K562 (cell line): Measurements from ENCODE around the gene RNF152. TPM values are rescaled to one million over a fixed set of nuclear protein-coding genes. Genes with fewer than 3 reads are reported as not detected.

Source experiments
- ATAC-seq: fragments of 200-7000 bp; cut with Tn5 transposase; 3 replicates; pipeline ENCODE4 v1.9.1; 2020; ENCODE audit warnings: moderate library complexity
- BruUV-seq: library from RNA; stranded (reverse); fragments of 400-500 nt; replicated peaks from 2 replicates; lab custom pipeline; 2021; lab: Mats Ljungman, UMichigan
- CTCF ChIA-PET: fragments of 300-600 bp; formaldehyde crosslinking; extraction: SDS; loops from one replicate; lab custom pipeline; 2021; ENCODE audit warnings: low intra/inter-chr PET ratio; lab: Yijun Ruan, JAX
- POLR2A ChIA-PET: fragments of 300-600, 350-650 bp; sonication (Branson Sonifier 250); formaldehyde crosslinking; extraction: SDS; loops from one replicate; lab custom pipeline; 2021; ENCODE audit warnings: antibody characterized with exemption, inconsistent platforms; lab: Yijun Ruan, JAX
- DNase-seq, 4 experiments: peaks; one replicate each; pipeline versions ENCODE4 v3.0.0 to v3.0.0-alpha.2; 2011 to 2018; ENCODE audit warnings: low spot score in 3 of 4, mixed read lengths in 3 of 4; ENCODE audit errors: extremely low read depth in 1 of 4
- FAIRE-seq: peaks from 2 replicates; lab custom pipeline; 2011; peaks lifted over from hg19 to GRCh38; lab: Jason Lieb, UNC
- H2AFZ ChIP-seq: 2 replicates; pipeline ENCODE4 v1.6.0; 2011; ENCODE audit warnings: low read depth, low read length, control low read depth, inconsistent platforms
- H3K27ac ChIP-seq: fragments of 200-600 bp; 3 replicates; pipeline ENCODE4 v1.8.0; 2011; ENCODE audit warnings: low read depth, mild to moderate bottlenecking, control low read depth, inconsistent platforms, low read length, moderate library complexity, mixed read lengths; ENCODE audit errors: extremely low read depth
- H3K27me3 ChIP-seq, 2 experiments: fragments of 300-600 bp in 1 of 2; 2 replicates in 1 of 2; 3 replicates in 1 of 2; pipeline versions ENCODE4 v1.6.0 to v1.8.0; 2011; ENCODE audit warnings: inconsistent platforms in 2 of 2, low read length in 2 of 2, mild to moderate bottlenecking in 1 of 2, mixed read lengths in 1 of 2, moderate library complexity in 1 of 2; ENCODE audit not compliant: control insufficient read depth in 2 of 2, insufficient read depth in 2 of 2
- H3K36me3 ChIP-seq: fragments of 300-600 bp; 3 replicates; pipeline ENCODE4 v1.8.0; 2011; ENCODE audit warnings: mild to moderate bottlenecking, low read length, inconsistent platforms; ENCODE audit not compliant: control insufficient read depth, insufficient read depth
- H3K4me1 ChIP-seq, 2 experiments: fragments of 200-600 bp in 1 of 2; replicated peaks in 1 of 2; 2 replicates in 1 of 2; 3 replicates in 1 of 2; pipeline versions ENCODE4 v1.5.1 to v1.8.0; 2011; ENCODE audit warnings: inconsistent platforms in 2 of 2, low read length in 2 of 2, mild to moderate bottlenecking in 1 of 2, mixed read lengths in 1 of 2, moderate library complexity in 1 of 2; ENCODE audit not compliant: control insufficient read depth in 2 of 2, insufficient read depth in 2 of 2
- H3K4me2 ChIP-seq: 2 replicates; pipeline ENCODE4 v1.6.1; 2011; ENCODE audit warnings: low read length, control low read depth, inconsistent platforms, mixed read lengths; ENCODE audit not compliant: insufficient read depth
- H3K4me3 ChIP-seq: fragments of 200-600 bp; sonication (generic), shearing (Covaris generic); 2 replicates; pipeline ENCODE4 v1.5.1; 2016; ENCODE audit warnings: control low read depth, inconsistent platforms
- H3K79me2 ChIP-seq: fragments of 200-600 bp; 3 replicates; pipeline ENCODE4 v1.8.0; 2011; ENCODE audit warnings: low read length, inconsistent platforms; ENCODE audit not compliant: control insufficient read depth, insufficient read depth
- H3K9ac ChIP-seq, 2 experiments: 2 replicates each; pipeline versions ENCODE4 v1.6.0 to v1.6.1; 2011; ENCODE audit warnings: low read depth in 2 of 2, low read length in 2 of 2, control low read depth in 1 of 2, inconsistent platforms in 1 of 2, mild to moderate bottlenecking in 1 of 2, mixed read lengths in 1 of 2; ENCODE audit not compliant: insufficient read depth in 1 of 2
- H3K9me1 ChIP-seq: one replicate; pipeline ENCODE4 v1.6.0; 2011; ENCODE audit warnings: inconsistent platforms, mild to moderate bottlenecking, low read length, moderate library complexity; ENCODE audit not compliant: control insufficient read depth, insufficient read depth
- H3K9me3 ChIP-seq: replicated peaks from 2 replicates; pipeline ENCODE4 v1.5.1; 2011; ENCODE audit warnings: low read depth, low read length, inconsistent platforms; ENCODE audit not compliant: control insufficient read depth, insufficient read depth
- H4K20me1 ChIP-seq: replicated peaks from 2 replicates; pipeline ENCODE4 v1.6.1; 2011; ENCODE audit warnings: low read length, inconsistent platforms, mixed read lengths; ENCODE audit not compliant: control insufficient read depth, insufficient read depth
- AFF1 ChIP-seq, 2 experiments: fragments of 450-650 bp; IDR thresholded peaks; 2 replicates each; pipeline ENCODE4 v1.6.1; 2018; ENCODE audit warnings: mild to moderate bottlenecking in 2 of 2, low read depth in 1 of 2; ENCODE audit not compliant: partially characterized antibody in 2 of 2
- CBFB ChIP-seq: sonication (generic); formaldehyde crosslinking; IDR thresholded peaks from 2 replicates; pipeline ENCODE4 v1.4.0; 2020; ENCODE audit warnings: mild to moderate bottlenecking, missing genetic modification reagents
- CBX2 ChIP-seq: fragments of 200-600 bp; sonication (generic); IDR thresholded peaks from one replicate; pipeline ENCODE4 v1.6.1; 2012; ENCODE audit warnings: mild to moderate bottlenecking, low read length, inconsistent platforms; ENCODE audit not compliant: insufficient read depth, poor library complexity, severe bottlenecking
- CREB3 ChIP-seq: fragments of 450-650 bp; conservative IDR thresholded peaks from 2 replicates; pipeline ENCODE4 v1.6.1; 2016; ENCODE audit warnings: missing genetic modification characterization, low read depth, mild to moderate bottlenecking, missing compliant biosample characterization, moderate library complexity
- DACH1 ChIP-seq: fragments of 450-650 bp; IDR thresholded peaks from 2 replicates; pipeline ENCODE4 v1.6.1; 2018; ENCODE audit not compliant: partially characterized antibody
- DNMT1 ChIP-seq: fragments of 450-650 bp; IDR thresholded peaks from 2 replicates; pipeline ENCODE4 v1.6.1; 2016; ENCODE audit warnings: antibody characterized with exemption, mild to moderate bottlenecking
- EP300 ChIP-seq: IDR thresholded peaks from 2 replicates; pipeline ENCODE4 v1.6.1; 2012; ENCODE audit warnings: low read length, improper control_type of control experiment
- FOXK2 ChIP-seq, 2 experiments: fragments of 450-650 bp; IDR thresholded peaks in 1 of 2; conservative IDR thresholded peaks in 1 of 2; 2 replicates each; pipeline ENCODE4 v1.6.1; 2016; ENCODE audit warnings: low read depth in 2 of 2, mild to moderate bottlenecking in 1 of 2
- FOXO4 ChIP-seq: fragments of 450-650 bp; formaldehyde crosslinking; IDR thresholded peaks from 2 replicates; pipeline ENCODE4 v1.4.0; 2020; ENCODE audit warnings: mild to moderate bottlenecking, moderate library complexity
- HEY1 ChIP-seq: fragments of 250-450 bp; sonication (Bioruptor Pico); IDR thresholded peaks from 2 replicates; pipeline ENCODE4 v1.5.0; 2020; ENCODE audit warnings: mild to moderate bottlenecking, moderate library complexity, borderline replicate concordance
- PRPF4 ChIP-seq: fragments of 200-400 bp; formaldehyde crosslinking; IDR thresholded peaks from one replicate; pipeline ENCODE4 v1.6.1; 2017; ENCODE audit warnings: low read length, low read depth, mild to moderate bottlenecking; ENCODE audit not compliant: insufficient read depth, poor library complexity, severe bottlenecking
- SNIP1 ChIP-seq: fragments of 450-650 bp; IDR thresholded peaks from 2 replicates; pipeline ENCODE4 v1.7.1; 2017; ENCODE audit warnings: low read depth, mild to moderate bottlenecking
- SRSF9 ChIP-seq: fragments of 200-400 bp; formaldehyde crosslinking; IDR thresholded peaks from 2 replicates; pipeline ENCODE4 v1.6.1; 2017; ENCODE audit warnings: low read depth, low read length, borderline replicate concordance
- ZBTB17 ChIP-seq: fragments of 450-650 bp; formaldehyde crosslinking; IDR thresholded peaks from 2 replicates; pipeline ENCODE4 v1.4.0; 2020; ENCODE audit warnings: mild to moderate bottlenecking
- ZNF274 ChIP-seq: IDR thresholded peaks from 2 replicates; pipeline ENCODE4 v1.6.1; 2011; ENCODE audit warnings: low read depth, mild to moderate bottlenecking, low read length, moderate library complexity, borderline replicate concordance
- WGBS: fragments of 100-300 bp; shearing (Covaris generic); methylation state at CpG from one replicate; pipeline ENCODE4 v1.1.6; 2016; ENCODE audit warnings: low coverage, mixed read lengths; ENCODE audit not compliant: insufficient coverage; ENCODE audit errors: missing lambda C conversion rate; 5-methylcytosine and 5-hydroxymethylcytosine counted together
- in situ Hi-C: fragments of 300-500 bp; cut with MboI; formaldehyde crosslinking; loops from 4 replicates; pipeline ENCODE4 v1.15.0; 2018; ENCODE audit warnings: inconsistent platforms, mixed read lengths
- intact Hi-C: fragments of 100-400 bp; cut with micrococcal nuclease; formaldehyde crosslinking; loops from 2 replicates; pipeline ENCODE4 v1.14.2; 2022
- polyA plus RNA-seq, 8 experiments: library from polyadenylated mRNA; depleted of rRNA in 4 of 8; stranded (reverse) in 5 of 8; unstranded in 3 of 8; fragments of >200 nt; fragmentation: Nextera tagmentation in 2 of 8; fragmentation: Illumina TruSeq in 1 of 8; extraction: Ambion mirVana in 2 of 8; extraction: Trizol in 1 of 8; gene quantifications; 2 replicates each; pipeline versions ENCODE4 v1.2.1 to v1.2.3, GENCODE V29; 2011 to 2014; ENCODE audit warnings: inconsistent platforms in 1 of 8, missing spikeins in 1 of 8
- total RNA-seq, 7 experiments: library from RNA; depleted of rRNA in 6 of 7; stranded (reverse); fragments of >200 nt in 6 of 7; fragmentation: Illumina TruSeq in 2 of 7; extraction: Trizol in 2 of 7; gene quantifications; 2 replicates each; pipeline versions ENCODE4 v1.2.1 to v1.2.3, GENCODE V29; 2011 to 2021; ENCODE audit warnings: low replicate concordance in 1 of 7

Gene RNF152
- total and polyA plus RNA-seq, 9 of the 15 experiments (the other 6 are each of a cell fraction or from before 2014, with no cell fraction given) = 0.04 to 0.05 TPM; not detected in 7

GRCh38 chr18:61924550-61924949 lies 31.7 kb upstream of the RNF152 start:
- Histone ChIP-seq H3K27me3 (no peaks in the 10 kb centered on the region; a peak in 2 of 5 replicates), H3K4me3 (no peak overlapping the region), H2AFZ (no peak overlapping the region), H3K4me2 (no peak overlapping the region), H3K9me1 (no peaks in the 10 kb centered on the region), H3K36me3 (no peaks in the 10 kb centered on the region), H3K4me1 (peaks cover 0 to 2% of the 10 kb centered on the region in 2 experiments; a peak in 1 of 5 replicates), H3K9me3 (no peaks in the 10 kb centered on the region), H4K20me1 (no peaks in the 10 kb centered on the region), H3K79me2 (no peaks in the 10 kb centered on the region), H3K27ac (no peak overlapping the region), H3K9ac (no peak overlapping the region)
- no peak for ATAC-seq
- in situ Hi-C loops (no loop called here), intact Hi-C loops (no loop called here)
- no peak for FAIRE-seq
- CTCF ChIA-PET = no interaction called here
- DNase-seq = no peak
- POLR2A ChIA-PET = interaction anchor here (0.6 kb wide), 1 partner anchor 352 kb away, joined by 3 read pairs; no protein-coding TSS in a partner anchor
- 5% methylated on average over 5 of the region's 5 CpGs for WGBS
- BruUV-seq = no TSS peak
- TF ChIP-seq PRPF4 (no peak), ZBTB17 (CRISPR knock-in tag) (no peak), CBX2 (no peak), CBFB (CRISPR knock-in tag) (no peak), SRSF9 (no peak), DACH1 (no peak), DNMT1 (no peak), HEY1 (CRISPR knock-in tag) (no peak), FOXK2 (conservative IDR thresholded peaks at IDR 0.05 in 1 of 2, IDR thresholded peaks at IDR 0.05 in 1 of 2; ENCODE audit: low read depth in 2 of 2) (no peak), SNIP1 (no peak), ZNF274 (no peak), FOXO4 (no peak), EP300 (no peak), CREB3 (tag) (no peak), AFF1 (IDR thresholded peaks at IDR 0.05; ENCODE audit: low read depth in 1 of 2, partially characterized antibody in 2 of 2) (no peak)
